ENCODE measurements around the gene PA2G4. TPM values are rescaled to one million over a fixed set of nuclear protein-coding genes. Genes with fewer than 3 reads are reported as not detected.
A peak's percentile ranks its signal among the peaks of the same experiment; 100 is the strongest.

Gene PA2G4
- total and polyA plus RNA-seq, 2 experiments from 2014 or later: 132 to 235 TPM

GRCh38 chr12:56102683-56103065 lies 1.7 kb upstream of the PA2G4 start:
- H3K27ac ChIP-seq: no peak overlapping the region
- no peaks in the 10 kb centered on the region for H3K9me3 ChIP-seq (ENCODE audit: low read depth)
- no peak for DNase-seq (ENCODE audit: low read depth in 1 of 2, low spot score in 1 of 2)
- no peaks in the 10 kb centered on the region for H3K27me3 ChIP-seq
- no peak for TF ChIP-seq CTCF (IDR thresholded peaks at IDR 0.05; ENCODE audit: low read depth, low read length)
- peaks cover 10% of the 10 kb centered on the region for H3K4me1 ChIP-seq (ENCODE audit: low read depth)
- H3K4me3 ChIP-seq: no peak overlapping the region
- H3K36me3 ChIP-seq: peaks cover 9% of the 10 kb centered on the region

- H3K36me3 ChIP-seq: peaks cover 14% of the 10 kb centered on the region
- H3K27ac ChIP-seq: peak overlapping the region; percentile 82
- DNase-seq (ENCODE audit: low read depth in 1 of 2, low spot score in 1 of 2): no peak
- H3K4me1 ChIP-seq (ENCODE audit: low read depth): peaks cover 10% of the 10 kb centered on the region
- H3K27me3 ChIP-seq: no peaks in the 10 kb centered on the region
- no peaks in the 10 kb centered on the region for H3K9me3 ChIP-seq (ENCODE audit: low read depth)
- no peak for TF ChIP-seq CTCF (IDR thresholded peaks at IDR 0.05; ENCODE audit: low read depth, low read length)
- H3K4me3 ChIP-seq: peak overlapping the region; percentile 51
Observed at GRCh38 chr12:56103066-56103711, 1.2 kb upstream of the PA2G4 start.

GRCh38 chr12:56103823-56104108 lies 593 bp upstream of the PA2G4 start:
- Histone ChIP-seq H3K4me1 (ENCODE audit: low read depth) (peaks cover 10% of the 10 kb centered on the region), H3K4me3 (peak overlapping the region; percentile 51), H3K36me3 (peaks cover 20% of the 10 kb centered on the region), H3K27ac (peak overlapping the region; percentile 82), H3K9me3 (ENCODE audit: low read depth) (no peaks in the 10 kb centered on the region), H3K27me3 (no peaks in the 10 kb centered on the region)
- TF ChIP-seq CTCF (IDR thresholded peaks at IDR 0.05; ENCODE audit: low read depth, low read length): no peak
- DNase-seq (ENCODE audit: low read depth in 1 of 2, low spot score in 1 of 2): no peak

- DNase-seq (ENCODE audit: low read depth in 1 of 2, low spot score in 1 of 2): peak in 1 of 2 donors; percentile 44
- H3K9me3 ChIP-seq (ENCODE audit: low read depth): no peaks in the 10 kb centered on the region
- H3K4me1 ChIP-seq (ENCODE audit: low read depth): peaks cover 10% of the 10 kb centered on the region
- TF ChIP-seq CTCF (IDR thresholded peaks at IDR 0.05; ENCODE audit: low read depth, low read length): no peak
- peak overlapping the region; percentile 59 for H3K4me3 ChIP-seq
- H3K27me3 ChIP-seq: no peaks in the 10 kb centered on the region
- peak overlapping the region; percentile 84 for H3K27ac ChIP-seq
- peaks cover 26% of the 10 kb centered on the region for H3K36me3 ChIP-seq
Observed at GRCh38 chr12:56104815-56105608, 653 bp downstream of the PA2G4 start.

- DNase-seq (ENCODE audit: low read depth in 1 of 2, low spot score in 1 of 2): no peak
- H3K36me3 ChIP-seq: peaks cover 29% of the 10 kb centered on the region
- H3K4me3 ChIP-seq: peak overlapping the region; percentile 59
- H3K4me1 ChIP-seq (ENCODE audit: low read depth): peaks cover 10% of the 10 kb centered on the region
- no peak for TF ChIP-seq CTCF (IDR thresholded peaks at IDR 0.05; ENCODE audit: low read depth, low read length)
- H3K27ac ChIP-seq: peak overlapping the region; percentile 84
- no peaks in the 10 kb centered on the region for H3K9me3 ChIP-seq (ENCODE audit: low read depth)
- no peaks in the 10 kb centered on the region for H3K27me3 ChIP-seq
Observed at GRCh38 chr12:56105609-56105902, 1.2 kb downstream of the PA2G4 start.
